ENCODE measurements around the gene BBS10.
"Not testable (repeated sequence)": the region's sequence is repeated elsewhere in the genome, so short reads cannot be mapped to it uniquely, and the experiment has no call there.

The BBS10 gene

GRCh38 chr12:76348079-76348901, at the start of gene BBS10:
TSS of gene BBS10 (minus strand) at chr12:76348415. CDS start at chr12:76348358, 57 bp downstream.
- peak; percentile 96 for DNase-seq

GRCh38 chr12:76391461-76391860, 43.2 kb upstream of the BBS10 start:
- no peak for DNase-seq

GRCh38 chr12:76387614-76388013, 39.4 kb upstream of the BBS10 start:
- no peak for DNase-seq

GRCh38 chr12:76384560-76384959, 36.3 kb upstream of the BBS10 start:
- no peak for DNase-seq

- DNase-seq, result no peak
These were observed 35.8 kb upstream of the BBS10 start for GRCh38 chr12:76383988-76384387.

GRCh38 chr12:76379261-76379660, 31.0 kb upstream of the BBS10 start:
- DNase-seq, result no peak

GRCh38 chr12:76376876-76377275, 28.7 kb upstream of the BBS10 start:
- not testable (repeated sequence) for DNase-seq

- no peak for DNase-seq
These were observed 27.7 kb upstream of the BBS10 start for GRCh38 chr12:76375939-76376338.

GRCh38 chr12:76375470-76375869, 27.3 kb upstream of the BBS10 start:
- no peak for DNase-seq

GRCh38 chr12:76374386-76375020, 26.3 kb upstream of the BBS10 start:
- no peak for DNase-seq

- no peak for DNase-seq
These were observed 20.0 kb upstream of the BBS10 start for GRCh38 chr12:76368230-76368629.

- no peak for DNase-seq
These were observed 17.9 kb upstream of the BBS10 start for GRCh38 chr12:76366163-76366562.

- DNase-seq, result not testable (repeated sequence)
These were observed 15.9 kb upstream of the BBS10 start for GRCh38 chr12:76364131-76364530.

GRCh38 chr12:76360316-76360715, 12.1 kb upstream of the BBS10 start:
- DNase-seq, result no peak

- DNase-seq, result no peak
These were observed 7.9 kb upstream of the BBS10 start for GRCh38 chr12:76356071-76356470.

GRCh38 chr12:76346798-76347420, 1.3 kb downstream of the BBS10 start:
- DNase-seq, result peak; percentile 48

- no peak for DNase-seq
These were observed 2.0 kb downstream of the BBS10 start for GRCh38 chr12:76346236-76346635.

GRCh38 chr12:76345569-76345968, 2.6 kb downstream of the BBS10 start:
- no peak for DNase-seq

GRCh38 chr12:76341436-76342030, 6.7 kb downstream of the BBS10 start:
- DNase-seq, result peak; percentile 72

- no peak for DNase-seq
These were observed 7.4 kb downstream of the BBS10 start for GRCh38 chr12:76340680-76341435.

GRCh38 chr12:76337583-76337982, 10.6 kb downstream of the BBS10 start:
- DNase-seq, result peak; percentile 68

GRCh38 chr12:76332606-76333005, 15.6 kb downstream of the BBS10 start:
- no peak for DNase-seq

GRCh38 chr12:76329606-76330005, 18.6 kb downstream of the BBS10 start:
- DNase-seq, result no peak

Measured in NCI-H226 (cell line).